Endothelial cell (in vitro differentiated cells): Measurements from ENCODE around the gene OR13H1. TPM values are rescaled to one million over a fixed set of nuclear protein-coding genes. Genes with fewer than 3 reads are reported as not detected.
"Not testable (repeated sequence)": the region's sequence is repeated elsewhere in the genome, so short reads cannot be mapped to it uniquely, and the experiment has no call there.

ENCODE experiments used
- DNase-seq: peaks from one replicate; pipeline ENCODE4 v3.0.0; 2021; ENCODE audit warnings: low spot score
- H3K27ac Mint-ChIP-seq: one replicate; pipeline ENCODE4 v1.8.0; 2021; ENCODE audit warnings: mixed read lengths, inconsistent platforms; ENCODE audit not compliant: unreplicated experiment
- H3K27me3 Mint-ChIP-seq: one replicate; pipeline ENCODE4 v1.8.0; 2021; ENCODE audit warnings: mild to moderate bottlenecking, moderate library complexity, mixed read lengths, inconsistent platforms; ENCODE audit not compliant: unreplicated experiment
- H3K36me3 Mint-ChIP-seq: one replicate; pipeline ENCODE4 v1.8.0; 2021; ENCODE audit warnings: mild to moderate bottlenecking, low read depth, mixed read lengths, inconsistent platforms; ENCODE audit not compliant: unreplicated experiment
- H3K4me1 Mint-ChIP-seq: one replicate; pipeline ENCODE4 v1.8.0; 2021; ENCODE audit warnings: mild to moderate bottlenecking, mixed read lengths, inconsistent platforms; ENCODE audit not compliant: unreplicated experiment
- H3K4me3 Mint-ChIP-seq: one replicate; pipeline ENCODE4 v1.8.0; 2021; ENCODE audit warnings: mild to moderate bottlenecking, mixed read lengths, inconsistent platforms; ENCODE audit not compliant: unreplicated experiment
- H3K9me3 Mint-ChIP-seq: one replicate; pipeline ENCODE4 v1.8.0; 2021; ENCODE audit warnings: mixed read lengths, inconsistent platforms; ENCODE audit not compliant: unreplicated experiment
- CTCF ChIP-seq: fragments of 200-600 bp; sonication (generic); IDR thresholded peaks from one replicate; pipeline ENCODE4 v1.5.0; 2021; ENCODE audit warnings: antibody characterized with exemption; ENCODE audit not compliant: unreplicated experiment
- long read RNA-seq: library from polyadenylated mRNA; unstranded; transcript quantifications from one replicate; pipeline ENCODE4 v2.0.0, GENCODE V29; 2020; ENCODE audit not compliant: unreplicated experiment
- total RNA-seq: library from RNA; stranded (reverse); fragmentation: NEBNext Ultra II Directional; extraction: Animal tissue kit (Norgen Biotek cat#: 25700); gene quantifications from one replicate; pipeline ENCODE4 v1.2.1, GENCODE V29; 2021; ENCODE audit not compliant: unreplicated experiment

The OR13H1 gene, protein sequence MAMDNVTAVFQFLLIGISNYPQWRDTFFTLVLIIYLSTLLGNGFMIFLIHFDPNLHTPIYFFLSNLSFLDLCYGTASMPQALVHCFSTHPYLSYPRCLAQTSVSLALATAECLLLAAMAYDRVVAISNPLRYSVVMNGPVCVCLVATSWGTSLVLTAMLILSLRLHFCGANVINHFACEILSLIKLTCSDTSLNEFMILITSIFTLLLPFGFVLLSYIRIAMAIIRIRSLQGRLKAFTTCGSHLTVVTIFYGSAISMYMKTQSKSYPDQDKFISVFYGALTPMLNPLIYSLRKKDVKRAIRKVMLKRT
- total RNA-seq, result not detected
- long read RNA-seq, result 0 reads

DNA sequence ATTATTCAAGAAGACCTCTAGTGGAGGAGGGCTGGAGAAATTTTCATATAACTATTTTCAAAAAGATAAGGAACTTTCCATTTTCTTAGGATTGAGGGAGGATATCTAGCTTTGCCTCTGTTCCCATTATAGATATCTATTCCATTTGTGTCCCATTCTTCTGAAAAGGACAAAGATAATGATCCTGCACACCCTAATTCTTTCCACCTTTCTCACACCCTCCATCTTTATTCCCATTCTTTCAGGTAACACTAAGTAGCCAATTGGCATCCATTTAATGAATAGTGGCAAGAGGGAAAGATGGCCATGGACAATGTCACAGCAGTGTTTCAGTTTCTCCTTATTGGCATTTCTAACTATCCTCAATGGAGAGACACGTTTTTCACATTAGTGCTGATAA is at the start of gene OR13H1:
Gene OR13H1 (plus strand): TSS at position 301 of the 400 bp plus-strand sequence. CDS start 0 bp downstream, at position 301.
- Mint-ChIP-seq H3K9me3 (no peaks in the 10 kb centered on the region), H3K4me3 (no peak within 1 kb of the TSS), H3K36me3 (no peaks in the 10 kb centered on the region), H3K27me3 (peaks cover 1% of the 10 kb centered on the region), H3K4me1 (no peaks in the 10 kb centered on the region), H3K27ac (no peak within 1 kb of the TSS)
- no peak for TF ChIP-seq CTCF
- no peak for DNase-seq

DNA sequence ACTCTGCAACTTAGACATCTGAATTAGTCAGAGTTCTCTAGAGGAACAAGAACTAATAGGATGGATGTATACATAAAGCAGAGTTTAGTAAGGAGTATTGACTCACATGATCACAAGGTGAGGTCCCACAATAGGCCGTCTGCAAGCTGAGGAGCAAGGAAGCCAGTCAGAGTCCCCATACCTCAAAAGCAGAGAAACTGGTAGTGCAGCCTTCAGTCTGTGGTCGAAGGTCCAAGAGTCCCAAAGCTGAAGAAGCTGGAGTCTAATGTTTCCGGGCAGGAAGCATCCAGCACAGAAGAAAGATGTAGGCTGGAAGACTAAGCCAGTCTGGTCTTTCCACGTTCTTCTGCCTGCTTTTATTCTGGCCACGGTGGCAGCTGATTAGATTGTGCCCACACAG is 42.3 kb upstream of the OR13H1 start:
- not testable (repeated sequence) for H3K4me3 Mint-ChIP-seq, H3K27ac Mint-ChIP-seq, H3K36me3 Mint-ChIP-seq, H3K27me3 Mint-ChIP-seq, H3K4me1 Mint-ChIP-seq, H3K9me3 Mint-ChIP-seq, DNase-seq

- H3K4me3 Mint-ChIP-seq, result no peak overlapping the region
- no peaks in the 10 kb centered on the region for H3K36me3 Mint-ChIP-seq
- TF ChIP-seq CTCF, result no peak
- no peaks in the 10 kb centered on the region for H3K27me3 Mint-ChIP-seq
- H3K27ac Mint-ChIP-seq, result no peak overlapping the region
- no peaks in the 10 kb centered on the region for H3K9me3 Mint-ChIP-seq
- H3K4me1 Mint-ChIP-seq, result no peaks in the 10 kb centered on the region
- no peak for DNase-seq
These were observed 30.5 kb upstream of the OR13H1 start for GRCh38 chrX:131513159-131513914.

DNA sequence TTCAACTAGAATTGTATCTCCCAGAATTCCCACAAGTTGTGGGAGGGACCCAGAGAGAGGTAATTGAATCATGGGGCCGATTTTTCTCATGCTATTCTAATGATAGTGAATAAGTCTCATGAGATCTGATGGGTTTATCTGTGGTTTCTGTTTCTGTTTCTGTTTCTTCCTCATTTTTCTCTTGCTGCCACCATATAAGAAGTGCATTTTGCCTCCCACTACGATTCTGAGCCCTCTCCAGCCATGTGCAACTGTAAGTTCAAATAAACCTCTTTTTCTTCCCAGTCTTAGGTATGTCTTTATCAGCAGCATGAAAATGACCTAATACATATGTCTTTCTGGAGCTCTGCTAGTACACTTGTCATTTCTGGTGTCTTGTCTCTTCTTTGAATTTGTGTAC is 22.1 kb upstream of the OR13H1 start:
- H3K36me3 Mint-ChIP-seq, result no peaks in the 10 kb centered on the region
- no peak overlapping the region for H3K27ac Mint-ChIP-seq
- DNase-seq, result no peak
- H3K4me3 Mint-ChIP-seq, result no peak overlapping the region
- TF ChIP-seq CTCF, result no peak
- H3K27me3 Mint-ChIP-seq, result no peaks in the 10 kb centered on the region
- H3K9me3 Mint-ChIP-seq, result peaks cover 5% of the 10 kb centered on the region
- H3K4me1 Mint-ChIP-seq, result peaks cover 2% of the 10 kb centered on the region

- DNase-seq, result no peak
- Mint-ChIP-seq H3K27ac (no peak overlapping the region), H3K4me1 (no peaks in the 10 kb centered on the region), H3K36me3 (no peaks in the 10 kb centered on the region), H3K9me3 (no peaks in the 10 kb centered on the region), H3K27me3 (peaks cover 1% of the 10 kb centered on the region), H3K4me3 (no peak overlapping the region)
- no peak for TF ChIP-seq CTCF
These were observed 344 bp downstream of the OR13H1 start for GRCh38 chrX:131544218-131544617.
